ENCODE data around the gene PSMD13. TPM values are rescaled to one million over a fixed set of nuclear protein-coding genes. Genes with fewer than 3 reads are reported as not detected.
A peak's percentile ranks its signal among the peaks of the same experiment; 100 is the strongest.

The PSMD13 gene
- total RNA-seq, 4 donors from 2014 or later = 64.7 to 111 (median 77.7) TPM

DNA sequence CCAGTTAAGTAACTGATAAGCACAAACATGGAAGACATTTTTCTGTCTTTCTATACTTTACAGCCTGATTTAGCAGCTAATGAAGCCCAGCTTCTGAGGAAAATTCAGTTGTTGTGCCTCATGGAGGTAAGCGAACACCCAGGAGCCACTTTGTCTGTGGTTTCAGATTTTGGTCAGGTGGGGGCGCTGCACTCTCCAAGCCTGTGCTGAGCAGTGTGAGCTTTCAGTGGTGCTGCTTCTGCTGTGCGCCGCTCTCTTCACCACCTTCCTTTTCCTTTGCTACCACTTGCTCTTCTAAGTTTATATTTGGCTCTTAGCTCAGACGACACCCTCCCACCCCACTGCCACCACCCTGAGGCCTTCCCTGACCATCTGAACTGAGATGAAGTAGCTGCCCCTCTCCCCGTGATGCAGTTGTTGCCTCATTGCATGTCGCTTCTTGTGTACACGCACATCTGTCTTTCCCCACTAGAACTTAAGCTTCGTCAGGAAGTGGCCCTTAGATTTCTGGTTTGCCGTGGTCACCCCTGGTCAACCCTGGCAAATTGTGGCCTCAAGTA is 14.0 kb downstream of the PSMD13 start:
- Histone ChIP-seq H3K36me3 (peaks cover 56 to 59% of the 10 kb centered on the region in 2 donors), H3K4me3 (replicated peaks in 1 of 3) (no peak overlapping the region), H3K27me3 (no peaks in the 10 kb centered on the region), H3K27ac (no peak overlapping the region), H3K4me1 (no peaks in the 10 kb centered on the region), H3K9me3 (no peaks in the 10 kb centered on the region)
- intact Hi-C loops (cut with DNase I) = no loop called here
- peak; percentile 42 to 43 for DNase-seq
- TF ChIP-seq POLR2A (IDR thresholded peaks at IDR 0.05) (no peak), CTCF (IDR thresholded peaks at IDR 0.05) (peak; percentile 14 to 47 (median 33))
- 86% methylated on average over 10 of the region's 10 CpGs for WGBS, 2 donors

- no peaks in the 10 kb centered on the region for H3K9me3 ChIP-seq
- no peak overlapping the region for H3K27ac ChIP-seq
- H3K27me3 ChIP-seq = no peaks in the 10 kb centered on the region
- intact Hi-C loops (cut with DNase I) = no loop called here
- no peak for DNase-seq
- peaks cover 49 to 52% of the 10 kb centered on the region in 2 donors for H3K36me3 ChIP-seq
- no peak for TF ChIP-seq CTCF (IDR thresholded peaks at IDR 0.05)
- no peak for TF ChIP-seq POLR2A (IDR thresholded peaks at IDR 0.05)
- no peak overlapping the region for H3K4me3 ChIP-seq (replicated peaks in 1 of 3)
- 89 to 90% methylated on average over 10 of the region's 10 CpGs for WGBS, 2 donors
- no peaks in the 10 kb centered on the region for H3K4me1 ChIP-seq
These were observed 14.8 kb downstream of the PSMD13 start for GRCh38 chr11:251550-251949.

- intact Hi-C loops (cut with DNase I) = no loop called here
- no peak overlapping the region for H3K4me3 ChIP-seq (replicated peaks in 1 of 3)
- no peaks in the 10 kb centered on the region for H3K9me3 ChIP-seq
- no peak overlapping the region for H3K27ac ChIP-seq
- DNase-seq = no peak
- TF ChIP-seq CTCF (IDR thresholded peaks at IDR 0.05) (no peak), POLR2A (IDR thresholded peaks at IDR 0.05) (no peak)
- H3K36me3 ChIP-seq = peaks cover 40 to 42% of the 10 kb centered on the region in 2 donors
- WGBS, 2 donors = 89 to 91% methylated on average over 8 of the region's 8 CpGs
- H3K4me1 ChIP-seq = no peaks in the 10 kb centered on the region
- no peaks in the 10 kb centered on the region for H3K27me3 ChIP-seq
These were observed 15.9 kb downstream of the PSMD13 start for GRCh38 chr11:252666-253065.

- TF ChIP-seq CTCF (IDR thresholded peaks at IDR 0.05) (no peak), POLR2A (IDR thresholded peaks at IDR 0.05) (no peak)
- Histone ChIP-seq H3K4me1 (no peaks in the 10 kb centered on the region), H3K4me3 (replicated peaks in 1 of 3) (no peak overlapping the region), H3K9me3 (no peaks in the 10 kb centered on the region), H3K27me3 (no peaks in the 10 kb centered on the region), H3K36me3 (peaks cover 33 to 37% of the 10 kb centered on the region in 2 donors), H3K27ac (no peak overlapping the region)
- 86 to 91% methylated on average over 13 of the region's 13 CpGs for WGBS, 2 donors
- intact Hi-C loops (cut with DNase I) = no loop called here
- no peak for DNase-seq
These were observed 16.5 kb downstream of the PSMD13 start for GRCh38 chr11:253160-253885.

DNA sequence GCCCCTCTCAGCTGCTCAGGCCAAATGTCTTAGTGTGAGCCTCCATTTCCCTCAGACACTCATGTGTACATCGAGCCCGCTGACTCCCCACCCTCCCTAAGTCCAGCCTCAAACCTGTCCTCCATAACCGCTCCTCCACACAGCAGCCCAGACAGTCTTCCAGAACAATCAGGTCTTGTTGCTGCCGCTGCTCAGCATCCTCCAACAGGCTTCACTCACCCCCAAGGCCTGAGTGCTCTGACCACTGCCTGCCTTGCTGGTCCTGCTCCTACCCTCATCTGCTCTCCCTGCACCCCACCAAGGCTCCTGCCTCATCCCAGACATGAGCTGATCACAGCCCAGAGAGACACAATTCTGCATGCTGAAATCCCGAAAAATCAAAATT is 17.1 kb downstream of the PSMD13 start:
- Histone ChIP-seq H3K36me3 (peaks cover 28 to 32% of the 10 kb centered on the region in 2 donors), H3K9me3 (no peaks in the 10 kb centered on the region), H3K4me3 (replicated peaks in 1 of 3) (no peak overlapping the region), H3K27ac (no peak overlapping the region), H3K4me1 (no peaks in the 10 kb centered on the region), H3K27me3 (no peaks in the 10 kb centered on the region)
- TF ChIP-seq CTCF (IDR thresholded peaks at IDR 0.05) (no peak), POLR2A (IDR thresholded peaks at IDR 0.05) (no peak)
- intact Hi-C loops (cut with DNase I) = no loop called here
- 90 to 93% methylated on average over 5 of the region's 5 CpGs for WGBS, 2 donors
- DNase-seq = no peak
